KOPT-K1 (cell line): Measurements from ENCODE around the gene FOXL2NB.

Source experiments
- H3K27ac ChIP-seq: fragments of 200-600 bp; sonication (generic); 2 replicates; pipeline ENCODE4 v1.5.1; 2016; ENCODE audit warnings: antibody characterized with exemption, mild to moderate bottlenecking, low read depth, low read length; ENCODE audit not compliant: poor library complexity, severe bottlenecking
- H3K36me3 ChIP-seq: fragments of 200-600 bp; sonication (generic); 2 replicates; pipeline ENCODE4 v1.5.1; 2017; ENCODE audit warnings: antibody characterized with exemption, mild to moderate bottlenecking, low read length, moderate library complexity; ENCODE audit not compliant: insufficient read depth
- H3K9me3 ChIP-seq: fragments of 200-600 bp; sonication (generic); 2 replicates; pipeline ENCODE4 v1.5.1; 2017; ENCODE audit warnings: antibody characterized with exemption, low read length, mild to moderate bottlenecking; ENCODE audit not compliant: insufficient read depth, poor library complexity, severe bottlenecking

Gene FOXL2NB

GRCh38 chr3:138949002-138949418, 2.0 kb downstream of the FOXL2NB start:
- no peak overlapping the region for H3K27ac ChIP-seq
- H3K9me3 ChIP-seq = peaks cover 24% of the 10 kb centered on the region
- H3K36me3 ChIP-seq = no peaks in the 10 kb centered on the region

- Histone ChIP-seq H3K9me3 (peaks cover 19% of the 10 kb centered on the region), H3K36me3 (no peaks in the 10 kb centered on the region), H3K27ac (no peak overlapping the region)
These were observed 2.5 kb downstream of the FOXL2NB start for GRCh38 chr3:138949445-138950005.

DNA sequence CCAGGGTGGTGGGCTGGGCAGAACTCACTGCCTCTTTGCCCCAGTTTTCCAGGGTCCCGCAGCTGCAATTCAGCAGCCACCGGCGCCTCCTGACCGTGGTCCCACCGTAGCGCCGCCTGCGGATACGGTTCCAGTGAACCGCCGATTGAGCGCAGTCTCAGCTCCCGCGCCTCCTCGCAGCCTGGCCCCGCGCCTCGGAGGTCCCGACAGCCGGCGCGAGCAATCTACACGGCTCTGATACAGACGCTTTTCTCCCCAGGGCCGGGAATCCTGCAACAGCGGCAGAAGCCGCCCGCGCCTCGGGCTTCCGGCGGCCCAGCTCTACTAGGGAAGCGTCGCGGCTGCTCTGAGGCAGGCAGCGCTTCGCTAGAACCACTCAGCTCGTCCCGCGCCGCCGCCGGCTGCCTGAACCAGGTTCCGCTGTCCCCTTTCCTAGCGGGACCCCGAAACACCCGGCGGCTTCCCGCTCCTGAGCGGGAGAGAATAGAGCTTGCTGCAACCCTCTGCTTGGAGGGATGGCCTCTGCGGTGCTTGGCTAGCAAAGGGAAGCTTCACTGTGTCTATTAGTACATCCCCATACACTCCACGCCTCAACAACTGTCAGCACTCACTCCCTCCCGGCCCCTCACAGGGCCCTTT, 3.1 kb downstream of the FOXL2NB start:
- Histone ChIP-seq H3K9me3 (peaks cover 14% of the 10 kb centered on the region), H3K27ac (no peak overlapping the region)

DNA sequence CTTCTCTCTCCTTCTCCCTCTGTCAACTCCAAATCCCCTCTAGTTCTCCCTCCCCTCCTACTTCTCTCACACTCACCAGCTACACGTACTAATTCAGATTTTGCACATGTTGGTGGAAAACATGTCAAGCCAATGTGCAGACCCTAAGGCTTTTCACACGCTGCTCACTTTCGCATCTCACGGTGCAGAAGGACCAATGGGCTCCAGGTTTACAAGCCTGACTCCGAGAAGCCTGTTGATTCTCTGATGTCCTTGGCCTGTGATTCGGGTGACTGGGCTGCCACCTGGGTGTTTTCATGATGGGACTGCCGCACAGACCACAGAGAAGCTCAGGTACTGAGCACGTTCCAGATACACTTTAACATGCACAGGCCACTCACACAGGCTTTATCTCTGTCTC, 3.7 kb downstream of the FOXL2NB start:
- Histone ChIP-seq H3K9me3 (peaks cover 10% of the 10 kb centered on the region), H3K27ac (no peak overlapping the region), H3K36me3 (no peaks in the 10 kb centered on the region)

More for the DNA sequence above, 3.1 kb downstream of the FOXL2NB start:
- H3K36me3 ChIP-seq = no peaks in the 10 kb centered on the region

DNA sequence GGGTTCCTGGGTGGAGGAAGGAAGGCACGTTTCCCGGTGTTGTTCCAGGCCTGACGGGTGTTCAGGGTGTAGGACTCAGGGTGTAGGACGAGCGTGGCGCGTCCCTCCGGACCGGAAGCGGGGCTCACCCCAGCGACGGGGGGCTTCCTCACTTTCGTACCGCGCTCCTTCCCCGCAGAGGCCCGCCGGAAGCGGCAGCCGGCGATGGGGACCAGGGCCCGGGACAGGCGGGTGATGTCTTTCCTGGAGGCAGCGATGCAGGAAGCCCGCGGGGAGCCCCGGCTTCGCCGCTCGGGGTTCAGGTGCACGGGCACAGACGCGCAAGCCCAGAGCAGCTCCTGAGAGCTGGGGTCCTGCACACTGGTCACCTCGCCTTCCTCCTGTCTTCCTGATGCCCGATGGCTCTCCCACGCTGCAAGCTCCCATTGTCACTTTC, 13.4 kb downstream of the FOXL2NB start:
- no peaks in the 10 kb centered on the region for H3K36me3 ChIP-seq
- peaks cover 14% of the 10 kb centered on the region for H3K9me3 ChIP-seq
- H3K27ac ChIP-seq = no peak overlapping the region

DNA sequence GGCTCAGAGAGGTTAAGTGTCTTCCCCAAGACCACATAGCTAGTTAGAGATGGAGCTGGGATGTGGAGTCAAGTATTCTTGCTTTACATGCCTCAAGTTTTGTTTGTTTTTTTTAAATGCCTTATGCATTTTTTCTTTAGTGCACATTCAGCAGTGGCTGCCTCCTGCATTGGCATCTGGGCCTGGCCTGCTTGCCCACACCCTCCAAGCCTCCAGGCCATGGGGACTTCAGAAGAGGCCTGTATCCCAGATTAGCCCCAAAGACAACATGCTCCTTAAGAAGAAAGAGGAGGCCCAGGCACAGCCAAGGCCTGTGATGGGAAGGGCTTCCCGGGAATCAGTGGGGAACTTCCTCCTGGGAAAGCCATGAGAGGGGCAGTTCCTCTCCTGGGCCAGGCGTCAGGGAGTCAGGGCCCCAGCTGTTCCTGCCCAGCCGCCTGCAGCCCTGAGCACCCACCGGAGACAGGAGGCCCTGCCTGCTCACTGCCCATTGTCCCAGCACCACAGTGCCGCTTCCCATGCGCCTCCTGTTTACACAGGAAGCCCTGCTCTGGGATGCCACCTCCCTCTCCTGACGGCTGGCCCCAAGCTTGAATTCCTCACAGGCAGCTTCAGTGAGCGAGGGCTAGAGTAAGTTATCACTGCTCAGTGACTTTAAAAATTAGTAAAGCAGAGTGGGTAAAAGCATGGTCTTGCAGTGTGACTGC, 16.0 kb downstream of the FOXL2NB start:
- Histone ChIP-seq H3K27ac (no peak overlapping the region), H3K9me3 (peaks cover 15% of the 10 kb centered on the region), H3K36me3 (no peaks in the 10 kb centered on the region)

- H3K36me3 ChIP-seq = no peaks in the 10 kb centered on the region
- H3K27ac ChIP-seq = no peak overlapping the region
These were observed 17.2 kb downstream of the FOXL2NB start for GRCh38 chr3:138964264-138964663.

DNA sequence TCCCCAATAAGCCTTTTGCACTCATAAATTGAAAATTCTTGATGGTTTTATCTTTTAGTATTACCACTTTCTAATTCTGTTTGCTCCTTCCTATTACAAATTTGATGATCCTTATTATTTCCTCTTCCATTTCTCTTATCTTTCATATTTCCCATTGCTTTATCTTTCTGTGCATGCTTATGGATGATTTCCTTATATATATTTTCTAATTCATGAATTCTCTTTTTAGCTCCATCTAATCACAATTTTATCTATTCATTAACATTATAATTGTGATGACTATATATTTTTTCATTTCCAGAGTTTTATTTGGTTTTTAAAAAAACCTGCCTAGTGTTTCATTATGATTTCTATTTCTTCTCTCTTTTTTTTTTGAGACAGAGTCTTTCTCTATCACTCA, 17.9 kb downstream of the FOXL2NB start:
- no peaks in the 10 kb centered on the region for H3K36me3 ChIP-seq
- no peak overlapping the region for H3K27ac ChIP-seq
- peaks cover 15% of the 10 kb centered on the region for H3K9me3 ChIP-seq

More at GRCh38 chr3:138964264-138964663, 17.2 kb downstream of the FOXL2NB start:
- H3K9me3 ChIP-seq = peaks cover 15% of the 10 kb centered on the region

DNA sequence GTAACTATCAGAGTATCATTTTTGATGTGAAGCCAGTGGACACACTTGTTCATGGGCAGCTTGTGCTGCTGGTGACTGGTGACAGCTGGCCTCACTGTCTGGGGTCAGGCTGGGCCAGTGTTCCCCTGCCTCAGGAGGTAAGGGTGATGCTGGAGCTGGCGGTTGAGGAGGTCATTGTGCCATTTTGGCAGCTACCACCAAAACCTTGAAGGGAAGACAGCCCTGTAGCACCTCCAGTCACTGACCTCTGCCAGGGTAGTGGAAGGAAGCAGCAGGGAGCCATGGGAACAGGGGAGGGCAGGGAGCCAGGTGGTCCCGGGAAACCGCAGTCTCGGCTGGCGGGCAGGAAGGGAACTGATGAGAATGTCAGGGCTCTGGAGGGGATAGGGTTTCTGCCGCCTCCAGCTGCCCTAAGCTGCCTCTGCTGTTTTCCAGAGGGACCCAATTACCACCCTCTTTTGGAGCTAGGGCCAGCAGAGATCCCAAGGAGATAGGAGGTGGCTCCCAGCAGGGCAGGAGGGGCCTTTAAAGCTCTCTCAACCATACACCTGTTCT, 24.8 kb downstream of the FOXL2NB start:
- Histone ChIP-seq H3K9me3 (no peaks in the 10 kb centered on the region), H3K36me3 (no peaks in the 10 kb centered on the region), H3K27ac (no peak overlapping the region)

GRCh38 chr3:138972941-138973340, 25.9 kb downstream of the FOXL2NB start:
- H3K36me3 ChIP-seq = no peaks in the 10 kb centered on the region
- no peak overlapping the region for H3K27ac ChIP-seq
- no peaks in the 10 kb centered on the region for H3K9me3 ChIP-seq

GRCh38 chr3:138974462-138974861, 27.4 kb downstream of the FOXL2NB start:
- H3K36me3 ChIP-seq = no peaks in the 10 kb centered on the region
- H3K9me3 ChIP-seq = no peaks in the 10 kb centered on the region

DNA sequence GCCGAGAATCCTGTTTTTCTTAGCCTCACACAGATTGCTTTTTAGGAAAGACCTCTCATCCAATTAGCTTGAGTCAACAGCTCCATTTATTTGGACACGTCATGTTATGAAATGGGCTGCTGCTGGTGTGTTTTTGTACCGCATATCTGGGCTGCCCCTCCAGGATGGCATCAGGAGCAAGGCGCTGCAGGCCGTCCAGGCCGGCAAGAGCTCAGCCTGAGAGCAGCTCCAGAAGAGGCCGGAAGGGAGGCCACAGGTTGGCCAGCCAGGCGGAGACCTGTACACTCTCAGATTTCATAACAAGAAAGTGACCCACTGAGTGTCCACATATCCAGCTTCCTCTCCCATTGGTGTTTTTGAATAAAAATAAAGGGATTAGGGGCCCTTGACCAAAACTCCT, 28.3 kb downstream of the FOXL2NB start:
- H3K27ac ChIP-seq = no peak overlapping the region

More at GRCh38 chr3:138974462-138974861, 27.4 kb downstream of the FOXL2NB start:
- H3K27ac ChIP-seq = no peak overlapping the region

DNA sequence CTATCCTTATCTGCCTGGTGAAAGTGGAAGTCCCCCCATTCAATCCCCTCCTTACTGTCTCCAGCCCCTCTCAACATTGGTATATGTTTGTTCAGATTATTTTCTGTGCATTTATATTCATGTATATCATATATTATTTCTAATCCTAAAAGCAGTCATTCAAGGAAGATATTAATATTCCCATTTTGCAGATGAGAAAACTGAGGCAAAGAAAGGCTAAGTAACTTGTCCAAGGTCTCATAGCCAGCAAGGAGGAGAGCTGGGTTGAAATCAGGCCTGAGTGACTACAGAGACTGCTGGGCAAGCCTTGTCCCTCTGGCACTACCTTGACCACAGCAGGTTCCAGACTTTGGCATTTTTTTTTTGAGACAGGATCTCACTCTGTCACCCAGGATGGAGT, 29.0 kb downstream of the FOXL2NB start:
- Histone ChIP-seq H3K27ac (no peak overlapping the region), H3K36me3 (no peaks in the 10 kb centered on the region), H3K9me3 (no peaks in the 10 kb centered on the region)

More for the DNA sequence above, 28.3 kb downstream of the FOXL2NB start:
- Histone ChIP-seq H3K9me3 (no peaks in the 10 kb centered on the region), H3K36me3 (no peaks in the 10 kb centered on the region)

DNA sequence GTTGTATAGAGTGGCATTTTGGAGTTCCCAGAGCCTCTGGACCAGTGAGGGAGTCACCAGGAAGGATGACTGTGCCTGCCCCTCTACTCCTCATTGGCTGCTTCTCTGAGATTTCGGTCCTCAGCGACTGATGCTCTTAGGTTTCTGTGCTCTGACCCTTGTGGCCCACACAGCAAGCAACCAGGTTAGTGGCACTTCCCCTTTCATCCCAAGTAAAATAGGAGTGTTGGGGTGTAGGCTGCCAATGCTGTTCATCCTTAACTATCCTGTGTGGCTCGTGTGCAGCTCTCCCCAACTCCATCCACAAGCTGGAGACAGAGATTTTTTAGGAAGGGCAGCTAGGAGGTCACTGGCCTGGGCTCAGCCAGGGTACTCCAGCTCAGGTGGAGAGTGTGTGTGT, 37.8 kb downstream of the FOXL2NB start:
- Histone ChIP-seq H3K36me3 (no peaks in the 10 kb centered on the region), H3K9me3 (no peaks in the 10 kb centered on the region), H3K27ac (no peak overlapping the region)

GRCh38 chr3:138985932-138986331, 38.9 kb downstream of the FOXL2NB start:
- H3K27ac ChIP-seq = no peak overlapping the region
- no peaks in the 10 kb centered on the region for H3K9me3 ChIP-seq
- H3K36me3 ChIP-seq = no peaks in the 10 kb centered on the region
